Gastroesophageal sphincter (tissue), 4 donors: ENCODE data around the gene MYRIP. TPM values are rescaled to one million over a fixed set of nuclear protein-coding genes. Genes with fewer than 3 reads are reported as not detected.
A peak's percentile ranks its signal among the peaks of the same experiment; 100 is the strongest.

Source experiments
- ATAC-seq: fragments of 150-250 bp; one replicate; pipeline ENCODE4 v1.9.1; 2016; ENCODE audit warnings: mild to moderate bottlenecking, moderate library complexity
- H3K27ac ChIP-seq, 4 donors: fragments of 200-600 bp; sonication (generic) in 3 of 4; 1 replicate in 3 of 4; 2 replicates in 1 of 4; pipeline ENCODE4 v1.5.1; 2016 to 2019
- H3K27me3 ChIP-seq: fragments of 200-600 bp; sonication (generic); one replicate; pipeline ENCODE4 v1.5.1; 2019
- H3K36me3 ChIP-seq, 2 donors: fragments of 200-600 bp; sonication (generic); one replicate each; pipeline ENCODE4 v1.5.1; 2019; ENCODE audit warnings: control low read depth in 1 of 2
- H3K4me1 ChIP-seq, 3 donors: fragments of 200-600 bp; sonication (generic); 1 replicate in 2 of 3; 2 replicates in 1 of 3; pipeline ENCODE4 v1.5.1; 2016 to 2019; ENCODE audit warnings: control low read depth in 2 of 3
- H3K4me3 ChIP-seq, 2 donors: fragments of 200-600 bp; sonication (generic); one replicate each; pipeline ENCODE4 v1.5.1; 2019; ENCODE audit warnings: mild to moderate bottlenecking in 1 of 2, moderate library complexity in 1 of 2
- H3K9me3 ChIP-seq, 3 donors: fragments of 200-600 bp; sonication (generic); one replicate each; pipeline ENCODE4 v1.5.1; 2017 to 2019; ENCODE audit warnings: control low read depth in 2 of 3
- EP300 ChIP-seq: sonication (generic); formaldehyde crosslinking; IDR thresholded peaks from one replicate; pipeline ENCODE4 v1.6.1; 2017; ENCODE audit warnings: antibody characterized with exemption, mild to moderate bottlenecking
- POLR2A ChIP-seq, 2 donors: fragments of 450-650 bp; IDR thresholded peaks; one replicate each; pipeline ENCODE4 v1.6.1; 2017; ENCODE audit warnings: antibody characterized with exemption in 2 of 2, mild to moderate bottlenecking in 2 of 2, moderate library complexity in 1 of 2
- POLR2AphosphoS5 ChIP-seq: sonication (generic); formaldehyde crosslinking; IDR thresholded peaks from one replicate; pipeline ENCODE4 v1.6.1; 2017; ENCODE audit warnings: antibody characterized with exemption
- WGBS, 2 donors: methylation state at CpG; one replicate each; pipeline ENCODE4 v1.1.5; 2018; ENCODE audit warnings: low coverage in 1 of 2; 5-methylcytosine and 5-hydroxymethylcytosine counted together
- total RNA-seq, 4 donors: library from RNA; depleted of rRNA; stranded (reverse); fragments of >200 nt; gene quantifications; one replicate each; pipeline ENCODE4 v1.1.0, GENCODE V29; 2016
- TF ChIP-seq, protein P1 (sequence below), 4 experiments: fragments of 200-600 bp in 2 of 4; fragments of 450-650 bp in 2 of 4; sonication (generic) in 1 of 4; IDR thresholded peaks; one replicate each; pipeline ENCODE4 v1.5.1; 2017 to 2019; ENCODE audit warnings: antibody characterized with exemption in 4 of 4, mild to moderate bottlenecking in 2 of 4, moderate library complexity in 2 of 4

The MYRIP gene
- total RNA-seq, 4 donors from 2014 or later = 3.7 to 6.4 (median 5.0) TPM

DNA sequence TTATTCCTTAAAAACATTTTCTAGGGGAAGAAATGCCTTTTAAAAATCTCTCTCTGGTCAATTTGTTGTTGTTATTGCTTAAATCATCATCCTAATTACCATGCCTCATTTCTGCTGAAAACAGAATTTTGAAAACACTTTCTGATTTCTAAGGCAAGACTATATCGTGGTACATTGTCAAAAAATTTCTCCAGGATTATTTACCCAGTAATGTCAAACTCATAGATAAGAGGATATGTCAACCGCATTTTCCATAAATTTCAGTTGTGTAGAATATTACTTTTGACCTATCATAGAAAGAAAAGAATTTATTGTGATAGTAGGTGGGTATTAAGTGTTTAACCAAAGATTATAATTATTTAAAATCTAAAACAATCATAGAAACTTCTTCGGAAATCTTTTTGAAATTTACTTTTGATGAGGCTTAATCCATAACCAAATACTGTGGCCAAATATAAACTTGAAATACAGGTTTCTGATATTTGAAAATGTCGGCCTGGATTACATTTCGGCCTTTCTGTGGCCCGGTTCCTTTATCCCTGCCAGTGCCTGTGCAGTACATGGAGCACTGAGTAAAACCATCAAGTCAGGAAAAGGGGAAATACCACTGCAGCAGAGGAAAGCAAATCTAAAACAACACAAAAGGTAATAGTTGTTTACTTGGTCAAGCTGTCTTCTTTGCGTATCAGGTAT lies 173.4 kb downstream of the MYRIP start:
- WGBS, 2 donors = 79 to 85% methylated on average over 7 of the region's 7 CpGs
- Histone ChIP-seq H3K27ac (no peak overlapping the region), H3K36me3 (no peaks in the 10 kb centered on the region), H3K27me3 (no peaks in the 10 kb centered on the region), H3K9me3 (no peaks in the 10 kb centered on the region), H3K4me3 (no peak overlapping the region), H3K4me1 (no peaks in the 10 kb centered on the region)
- ATAC-seq = no peak
- no peak for TF ChIP-seq EP300
- TF ChIP-seq POLR2AphosphoS5 = no peak
- TF ChIP-seq, protein P1, sequence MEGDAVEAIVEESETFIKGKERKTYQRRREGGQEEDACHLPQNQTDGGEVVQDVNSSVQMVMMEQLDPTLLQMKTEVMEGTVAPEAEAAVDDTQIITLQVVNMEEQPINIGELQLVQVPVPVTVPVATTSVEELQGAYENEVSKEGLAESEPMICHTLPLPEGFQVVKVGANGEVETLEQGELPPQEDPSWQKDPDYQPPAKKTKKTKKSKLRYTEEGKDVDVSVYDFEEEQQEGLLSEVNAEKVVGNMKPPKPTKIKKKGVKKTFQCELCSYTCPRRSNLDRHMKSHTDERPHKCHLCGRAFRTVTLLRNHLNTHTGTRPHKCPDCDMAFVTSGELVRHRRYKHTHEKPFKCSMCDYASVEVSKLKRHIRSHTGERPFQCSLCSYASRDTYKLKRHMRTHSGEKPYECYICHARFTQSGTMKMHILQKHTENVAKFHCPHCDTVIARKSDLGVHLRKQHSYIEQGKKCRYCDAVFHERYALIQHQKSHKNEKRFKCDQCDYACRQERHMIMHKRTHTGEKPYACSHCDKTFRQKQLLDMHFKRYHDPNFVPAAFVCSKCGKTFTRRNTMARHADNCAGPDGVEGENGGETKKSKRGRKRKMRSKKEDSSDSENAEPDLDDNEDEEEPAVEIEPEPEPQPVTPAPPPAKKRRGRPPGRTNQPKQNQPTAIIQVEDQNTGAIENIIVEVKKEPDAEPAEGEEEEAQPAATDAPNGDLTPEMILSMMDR (IDR thresholded peaks at IDR 0.05) = no peak
- no peak for TF ChIP-seq POLR2A (IDR thresholded peaks at IDR 0.05)

GRCh38 chr3:39989746-39990145 lies 180.3 kb downstream of the MYRIP start:
- H3K4me1 ChIP-seq = no peaks in the 10 kb centered on the region
- WGBS, 2 donors = no CpG with 5 or more reads among the region's 3 CpGs
- H3K9me3 ChIP-seq = peaks cover 0 to 52% (median 0%) of the 10 kb centered on the region in 3 donors
- TF ChIP-seq EP300 = no peak
- no peak for TF ChIP-seq POLR2AphosphoS5
- TF ChIP-seq, protein P1 (IDR thresholded peaks at IDR 0.05) = no peak
- no peak for TF ChIP-seq POLR2A (IDR thresholded peaks at IDR 0.05)
- H3K27me3 ChIP-seq = peaks cover 3% of the 10 kb centered on the region
- ATAC-seq = no peak
- H3K27ac ChIP-seq = no peak overlapping the region
- H3K36me3 ChIP-seq = no peaks in the 10 kb centered on the region
- H3K4me3 ChIP-seq = no peak overlapping the region

DNA sequence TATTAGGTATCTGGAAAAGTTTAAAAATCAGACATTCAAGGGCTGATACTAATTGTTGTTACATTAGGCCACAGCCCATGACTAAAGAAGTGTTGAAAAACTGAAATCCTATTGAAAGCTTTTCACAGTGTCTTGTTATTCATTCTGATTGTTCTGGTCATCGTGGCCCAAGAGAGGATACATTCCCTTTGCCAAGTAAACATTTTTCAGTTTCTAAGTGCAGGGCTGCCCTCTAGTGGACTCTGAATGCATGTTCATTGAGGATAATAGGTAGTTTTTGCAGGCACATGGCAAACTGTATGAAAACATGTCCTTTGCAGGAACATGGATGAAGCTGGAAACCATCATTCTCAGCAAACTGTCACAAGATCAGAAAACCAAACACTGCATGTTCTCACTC lies 181.1 kb downstream of the MYRIP start:
- 29 to 60% methylated on average over 1 of the region's 1 CpG for WGBS, 2 donors
- no peaks in the 10 kb centered on the region for H3K36me3 ChIP-seq
- H3K4me3 ChIP-seq = no peak overlapping the region
- no peak for ATAC-seq
- no peak overlapping the region for H3K27ac ChIP-seq
- H3K27me3 ChIP-seq = peaks cover 3% of the 10 kb centered on the region
- TF ChIP-seq, protein P1 (IDR thresholded peaks at IDR 0.05) = peak in 2 of 4 experiments; percentile 31 to 36
- TF ChIP-seq POLR2AphosphoS5 (no peak), POLR2A (IDR thresholded peaks at IDR 0.05) (no peak)
- no peaks in the 10 kb centered on the region for H3K4me1 ChIP-seq
- H3K9me3 ChIP-seq = peaks cover 0 to 57% (median 0%) of the 10 kb centered on the region in 3 donors

- no peak overlapping the region for H3K27ac ChIP-seq
- H3K4me3 ChIP-seq = no peak overlapping the region
- peaks cover 0 to 12% (median 0%) of the 10 kb centered on the region in 3 donors for H3K4me1 ChIP-seq
- no peak for ATAC-seq
- no peaks in the 10 kb centered on the region for H3K9me3 ChIP-seq
- H3K27me3 ChIP-seq = no peaks in the 10 kb centered on the region
- TF ChIP-seq EP300 = no peak
- TF ChIP-seq POLR2A (IDR thresholded peaks at IDR 0.05) = no peak
- no peak for TF ChIP-seq POLR2AphosphoS5
- 87% methylated on average over 3 of the region's 3 CpGs; no CpG with 5 or more reads in 1 of the 2 donors for WGBS, 2 donors
- no peaks in the 10 kb centered on the region for H3K36me3 ChIP-seq
Observed at GRCh38 chr3:40008796-40009195, 199.4 kb downstream of the MYRIP start.

- H3K4me3 ChIP-seq = no peak overlapping the region
- no peaks in the 10 kb centered on the region for H3K27me3 ChIP-seq
- ATAC-seq = no peak
- no peak overlapping the region for H3K27ac ChIP-seq
- no peaks in the 10 kb centered on the region for H3K9me3 ChIP-seq
- H3K4me1 ChIP-seq = peaks cover 0 to 12% (median 0%) of the 10 kb centered on the region in 3 donors
- WGBS, 2 donors = 30 to 64% methylated on average over 2 of the region's 2 CpGs
- no peak for TF ChIP-seq EP300
- TF ChIP-seq POLR2A (IDR thresholded peaks at IDR 0.05) = no peak
- no peak for TF ChIP-seq POLR2AphosphoS5
- TF ChIP-seq, protein P1 (IDR thresholded peaks at IDR 0.05) = no peak
- H3K36me3 ChIP-seq = no peaks in the 10 kb centered on the region
Observed at GRCh38 chr3:40009991-40010390, 200.6 kb downstream of the MYRIP start.
